GM19397 (cell line): ENCODE measurements around the gene FGFBP2.

ENCODE experiments used
- ATAC-seq: cut with Tn5 transposase; IDR thresholded peaks from one replicate; pipeline ENCODE4 v1.9.1; 2021; ENCODE audit warnings: mild to moderate bottlenecking, moderate library complexity; ENCODE audit not compliant: unreplicated experiment

FGFBP2 gene

GRCh38 chr4:15968551-15969300, 5.8 kb upstream of the FGFBP2 start:
- no peak for ATAC-seq

GRCh38 chr4:15965325-15965724, 2.4 kb upstream of the FGFBP2 start:
- no peak for ATAC-seq

- ATAC-seq = no peak
Observed at GRCh38 chr4:15964159-15964558, 1.2 kb upstream of the FGFBP2 start.

- ATAC-seq = peak; percentile 59
Observed at GRCh38 chr4:15963576-15963975, 601 bp upstream of the FGFBP2 start.

GRCh38 chr4:15961781-15962510, 1.0 kb downstream of the FGFBP2 start:
- ATAC-seq = no peak

GRCh38 chr4:15958562-15958961, 4.4 kb downstream of the FGFBP2 start:
- no peak for ATAC-seq

GRCh38 chr4:15956179-15956850, 6.7 kb downstream of the FGFBP2 start:
- peak; percentile 87 for ATAC-seq

GRCh38 chr4:15955670-15956069, 7.3 kb downstream of the FGFBP2 start:
- peak; percentile 5 for ATAC-seq

- no peak for ATAC-seq
Observed at GRCh38 chr4:15953625-15954024, 9.3 kb downstream of the FGFBP2 start.

GRCh38 chr4:15951781-15952180, 11.2 kb downstream of the FGFBP2 start:
- ATAC-seq = no peak

GRCh38 chr4:15948826-15949225, 14.1 kb downstream of the FGFBP2 start:
- no peak for ATAC-seq

- no peak for ATAC-seq
Observed at GRCh38 chr4:15947684-15948083, 15.3 kb downstream of the FGFBP2 start.

GRCh38 chr4:15945516-15945915, 17.5 kb downstream of the FGFBP2 start:
- no peak for ATAC-seq

GRCh38 chr4:15944895-15945294, 18.1 kb downstream of the FGFBP2 start:
- ATAC-seq = no peak

- no peak for ATAC-seq
Observed at GRCh38 chr4:15942283-15942682, 20.7 kb downstream of the FGFBP2 start.

GRCh38 chr4:15938640-15939039, 24.3 kb downstream of the FGFBP2 start, which contains the start of gene FGFBP1:
TSS of gene FGFBP1 (minus strand) at chr4:15938740. CDS start at chr4:15936632, 2,108 bp downstream.
- ATAC-seq = no peak

- ATAC-seq = no peak
Observed at GRCh38 chr4:15938182-15938581, 24.8 kb downstream of the FGFBP2 start.

- ATAC-seq = no peak
Observed at GRCh38 chr4:15936495-15936894, 26.5 kb downstream of the FGFBP2 start.

- ATAC-seq = no peak
Observed at GRCh38 chr4:15935504-15936402, 27.2 kb downstream of the FGFBP2 start.

GRCh38 chr4:15934259-15934658, 28.7 kb downstream of the FGFBP2 start:
- no peak for ATAC-seq
